HFFc6 (cell line): ENCODE measurements around the gene CNTN6. TPM values are rescaled to one million over a fixed set of nuclear protein-coding genes. Genes with fewer than 3 reads are reported as not detected.

Source experiments
- DNase-seq: peaks from one replicate; pipeline ENCODE4 v3.0.0-alpha.2; 2018
- H3K27ac Mint-ChIP-seq: 2 replicates; pipeline ENCODE4 v1.8.0; 2020; ENCODE audit warnings: mild to moderate bottlenecking, mixed read lengths
- H3K27me3 Mint-ChIP-seq: 2 replicates; pipeline ENCODE4 v1.8.0; 2021; ENCODE audit warnings: mild to moderate bottlenecking, moderate library complexity, mixed read lengths; ENCODE audit not compliant: insufficient read depth
- H3K36me3 Mint-ChIP-seq: 2 replicates; pipeline ENCODE4 v1.8.0; 2021; ENCODE audit warnings: low read depth, mixed read lengths
- H3K4me1 Mint-ChIP-seq: 2 replicates; pipeline ENCODE4 v1.8.0; 2020; ENCODE audit warnings: low read depth, mixed read lengths
- H3K4me3 Mint-ChIP-seq: 2 replicates; pipeline ENCODE4 v1.8.0; 2020; ENCODE audit warnings: mild to moderate bottlenecking, moderate library complexity, mixed read lengths
- H3K9me3 Mint-ChIP-seq: 2 replicates; pipeline ENCODE4 v1.8.0; 2020; ENCODE audit warnings: mild to moderate bottlenecking, mixed read lengths
- CTCF ChIP-seq: fragments of 200-600 bp; sonication (generic); IDR thresholded peaks from 2 replicates; pipeline ENCODE4 v1.5.0; 2021; ENCODE audit warnings: antibody characterized with exemption, mild to moderate bottlenecking
- total RNA-seq, 6 experiments: library from RNA; stranded (reverse); fragmentation: NEBNext Ultra II Directional; extraction: Animal tissue kit (Norgen Biotek cat#: 25700); gene quantifications; 2 replicates in 1 of 6; 3 replicates in 5 of 6; pipeline ENCODE4 v1.2.3, GENCODE V29; 2021

The CNTN6 gene
- total RNA-seq, 6 experiments from 2014 or later, result not detected

- no peak overlapping the region for H3K4me3 Mint-ChIP-seq
- peaks cover 41% of the 10 kb centered on the region for H3K9me3 Mint-ChIP-seq
- no peaks in the 10 kb centered on the region for H3K36me3 Mint-ChIP-seq
- no peak for DNase-seq
- no peak for TF ChIP-seq CTCF
- H3K27me3 Mint-ChIP-seq, result no peaks in the 10 kb centered on the region
- no peak overlapping the region for H3K27ac Mint-ChIP-seq
- no peaks in the 10 kb centered on the region for H3K4me1 Mint-ChIP-seq
Measured at GRCh38 chr3:1294586-1294985, 201.8 kb downstream of the CNTN6 start.

- H3K9me3 Mint-ChIP-seq, result peaks cover 40% of the 10 kb centered on the region
- H3K36me3 Mint-ChIP-seq, result no peaks in the 10 kb centered on the region
- H3K27ac Mint-ChIP-seq, result no peak overlapping the region
- H3K27me3 Mint-ChIP-seq, result no peaks in the 10 kb centered on the region
- no peak for TF ChIP-seq CTCF
- DNase-seq, result no peak
- no peak overlapping the region for H3K4me3 Mint-ChIP-seq
- no peaks in the 10 kb centered on the region for H3K4me1 Mint-ChIP-seq
Measured at GRCh38 chr3:1318296-1319005, 225.6 kb downstream of the CNTN6 start.

- Mint-ChIP-seq H3K27ac (no peak overlapping the region), H3K4me1 (no peaks in the 10 kb centered on the region), H3K4me3 (no peak overlapping the region), H3K9me3 (peaks cover 47% of the 10 kb centered on the region), H3K27me3 (no peaks in the 10 kb centered on the region), H3K36me3 (no peaks in the 10 kb centered on the region)
- TF ChIP-seq CTCF, result no peak
- DNase-seq, result no peak
Measured at GRCh38 chr3:1326546-1326945, 233.7 kb downstream of the CNTN6 start.

- H3K36me3 Mint-ChIP-seq, result no peaks in the 10 kb centered on the region
- DNase-seq, result no peak
- no peaks in the 10 kb centered on the region for H3K4me1 Mint-ChIP-seq
- H3K27ac Mint-ChIP-seq, result no peak overlapping the region
- H3K27me3 Mint-ChIP-seq, result no peaks in the 10 kb centered on the region
- no peak for TF ChIP-seq CTCF
- H3K9me3 Mint-ChIP-seq, result peaks cover 49% of the 10 kb centered on the region
- no peak overlapping the region for H3K4me3 Mint-ChIP-seq
Measured at GRCh38 chr3:1330107-1330506, 237.3 kb downstream of the CNTN6 start.

- TF ChIP-seq CTCF, result no peak
- H3K36me3 Mint-ChIP-seq, result no peaks in the 10 kb centered on the region
- DNase-seq, result no peak
- peaks cover 53% of the 10 kb centered on the region for H3K9me3 Mint-ChIP-seq
- no peaks in the 10 kb centered on the region for H3K4me1 Mint-ChIP-seq
- no peak overlapping the region for H3K4me3 Mint-ChIP-seq
- H3K27me3 Mint-ChIP-seq, result no peaks in the 10 kb centered on the region
- no peak overlapping the region for H3K27ac Mint-ChIP-seq
Measured at GRCh38 chr3:1346386-1346785, 253.6 kb downstream of the CNTN6 start.

- Mint-ChIP-seq H3K27me3 (no peaks in the 10 kb centered on the region), H3K36me3 (no peaks in the 10 kb centered on the region), H3K9me3 (peaks cover 44% of the 10 kb centered on the region), H3K4me3 (no peak overlapping the region), H3K4me1 (no peaks in the 10 kb centered on the region), H3K27ac (no peak overlapping the region)
- TF ChIP-seq CTCF, result no peak
- no peak for DNase-seq
Measured at GRCh38 chr3:1348547-1348946, 255.7 kb downstream of the CNTN6 start.
